HG02642 (cell line): Measurements from ENCODE around the gene EXOG.

Experiments
- ATAC-seq: cut with Tn5 transposase; IDR thresholded peaks from one replicate; pipeline ENCODE4 v1.9.1; 2021; ENCODE audit warnings: mild to moderate bottlenecking; ENCODE audit not compliant: unreplicated experiment, poor library complexity

The EXOG gene

GRCh38 chr3:38496131-38496910, at the start of gene EXOG:
Gene EXOG, plus strand, starts transcription at chr3:38496340. Its CDS starts 28 bp downstream, at chr3:38496368.
- peak; percentile 93 for ATAC-seq

- ATAC-seq: no peak
These were observed 49.3 kb upstream of the EXOG start for GRCh38 chr3:38446812-38447211.

GRCh38 chr3:38450853-38451252, 45.3 kb upstream of the EXOG start:
- ATAC-seq: no peak

- ATAC-seq: peak; percentile 63
These were observed 42.8 kb upstream of the EXOG start, which contains the start of gene ACVR2B for GRCh38 chr3:38453075-38453912. Gene ACVR2B, plus strand, starts transcription at chr3:38453890. Its CDS starts 433 bp downstream, at chr3:38454323.

- peak; percentile 17 for ATAC-seq
These were observed 42.3 kb upstream of the EXOG start for GRCh38 chr3:38453913-38454177.

- peak; percentile 33 for ATAC-seq
These were observed 41.8 kb upstream of the EXOG start for GRCh38 chr3:38454178-38454883.

- ATAC-seq: peak; percentile 37
These were observed 41.1 kb upstream of the EXOG start for GRCh38 chr3:38454884-38455638.

- peak; percentile 9 for ATAC-seq
These were observed 40.3 kb upstream of the EXOG start for GRCh38 chr3:38455639-38456430.

GRCh38 chr3:38457111-38458003, 38.8 kb upstream of the EXOG start:
- no peak for ATAC-seq

- ATAC-seq: no peak
These were observed 37.2 kb upstream of the EXOG start for GRCh38 chr3:38458796-38459498.

GRCh38 chr3:38459499-38460048, 36.6 kb upstream of the EXOG start:
- no peak for ATAC-seq

GRCh38 chr3:38460377-38461270, 35.5 kb upstream of the EXOG start:
- ATAC-seq: no peak

GRCh38 chr3:38465588-38466154, 30.5 kb upstream of the EXOG start:
- ATAC-seq: no peak

GRCh38 chr3:38468765-38469164, 27.4 kb upstream of the EXOG start:
- ATAC-seq: no peak

GRCh38 chr3:38469852-38470251, 26.3 kb upstream of the EXOG start:
- ATAC-seq: no peak

- ATAC-seq: no peak
These were observed 24.8 kb upstream of the EXOG start for GRCh38 chr3:38471260-38471857.
